Astrocyte (in vitro differentiated cells and primary cell): ENCODE measurements around the gene NAALADL2.

Experiments used
- EZH2 ChIP-seq: IDR thresholded peaks from 2 replicates; pipeline ENCODE4 v1.6.1; 2012; ENCODE audit warnings: mild to moderate bottlenecking, low read length, inconsistent platforms; ENCODE audit not compliant: insufficient read depth
- TF ChIP-seq, protein P1 (sequence below): IDR thresholded peaks from 2 replicates; pipeline ENCODE4 v1.5.1; 2011; ENCODE audit warnings: low read depth, mild to moderate bottlenecking, inconsistent platforms, low read length, moderate library complexity; ENCODE audit not compliant: insufficient read depth

GRCh38 chr3:175088766-175089380 is 229.7 kb downstream of the NAALADL2 start:
- TF ChIP-seq, protein P1, sequence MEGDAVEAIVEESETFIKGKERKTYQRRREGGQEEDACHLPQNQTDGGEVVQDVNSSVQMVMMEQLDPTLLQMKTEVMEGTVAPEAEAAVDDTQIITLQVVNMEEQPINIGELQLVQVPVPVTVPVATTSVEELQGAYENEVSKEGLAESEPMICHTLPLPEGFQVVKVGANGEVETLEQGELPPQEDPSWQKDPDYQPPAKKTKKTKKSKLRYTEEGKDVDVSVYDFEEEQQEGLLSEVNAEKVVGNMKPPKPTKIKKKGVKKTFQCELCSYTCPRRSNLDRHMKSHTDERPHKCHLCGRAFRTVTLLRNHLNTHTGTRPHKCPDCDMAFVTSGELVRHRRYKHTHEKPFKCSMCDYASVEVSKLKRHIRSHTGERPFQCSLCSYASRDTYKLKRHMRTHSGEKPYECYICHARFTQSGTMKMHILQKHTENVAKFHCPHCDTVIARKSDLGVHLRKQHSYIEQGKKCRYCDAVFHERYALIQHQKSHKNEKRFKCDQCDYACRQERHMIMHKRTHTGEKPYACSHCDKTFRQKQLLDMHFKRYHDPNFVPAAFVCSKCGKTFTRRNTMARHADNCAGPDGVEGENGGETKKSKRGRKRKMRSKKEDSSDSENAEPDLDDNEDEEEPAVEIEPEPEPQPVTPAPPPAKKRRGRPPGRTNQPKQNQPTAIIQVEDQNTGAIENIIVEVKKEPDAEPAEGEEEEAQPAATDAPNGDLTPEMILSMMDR, result no peak
- no peak for TF ChIP-seq EZH2
